ENCODE data around the gene HAS3.
A peak's percentile ranks its signal among the peaks of the same experiment; 100 is the strongest.
"Not testable (repeated sequence)": the region's sequence is repeated elsewhere in the genome, so short reads cannot be mapped to it uniquely, and the experiment has no call there.

The HAS3 gene

GRCh38 chr16:69105501-69106361 is at the start of gene HAS3:
HAS3 (plus strand) TSS chr16:69105653; CDS start chr16:69109396, 3,743 bp downstream.
- DNase-seq, result peak; percentile 40

DNA sequence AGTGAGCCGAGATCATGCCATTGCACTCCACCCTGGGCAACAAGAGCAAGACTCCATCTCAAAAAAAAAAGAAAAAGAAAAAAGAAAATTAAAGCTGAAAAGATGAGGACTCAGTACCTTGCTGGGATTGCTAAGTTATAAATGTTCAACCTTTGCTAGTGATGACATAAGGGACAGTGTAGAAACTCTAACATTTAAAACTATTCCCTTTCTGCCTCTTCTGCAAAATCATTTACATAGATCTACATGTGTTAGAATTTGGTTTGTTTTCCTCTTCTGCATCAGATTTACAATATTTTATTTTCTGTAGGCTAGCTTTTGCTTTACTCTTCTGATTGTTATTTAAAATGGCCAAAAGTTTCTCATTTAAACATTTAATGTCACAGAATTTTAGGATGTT is 49.5 kb upstream of the HAS3 start:
- no peak for DNase-seq

DNA sequence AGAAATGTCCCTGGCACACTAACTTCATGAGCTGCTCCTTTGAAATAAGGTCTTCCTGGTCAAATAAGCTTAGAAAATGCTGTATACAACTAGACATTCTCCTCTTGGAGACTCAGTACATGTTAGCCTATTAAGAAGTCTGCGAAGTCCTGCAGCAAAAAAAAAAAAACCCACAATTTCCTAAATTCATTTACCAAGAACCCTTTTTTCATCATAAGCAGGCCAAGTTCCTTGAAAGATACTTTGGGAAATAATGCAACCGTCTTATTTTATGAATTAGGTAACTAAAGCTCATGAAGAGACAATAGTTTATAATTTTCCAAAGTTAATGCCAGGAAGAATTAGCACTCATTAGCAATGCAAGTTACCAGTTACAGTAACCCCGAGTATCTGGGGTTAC is 49.0 kb upstream of the HAS3 start:
- DNase-seq, result no peak

DNA sequence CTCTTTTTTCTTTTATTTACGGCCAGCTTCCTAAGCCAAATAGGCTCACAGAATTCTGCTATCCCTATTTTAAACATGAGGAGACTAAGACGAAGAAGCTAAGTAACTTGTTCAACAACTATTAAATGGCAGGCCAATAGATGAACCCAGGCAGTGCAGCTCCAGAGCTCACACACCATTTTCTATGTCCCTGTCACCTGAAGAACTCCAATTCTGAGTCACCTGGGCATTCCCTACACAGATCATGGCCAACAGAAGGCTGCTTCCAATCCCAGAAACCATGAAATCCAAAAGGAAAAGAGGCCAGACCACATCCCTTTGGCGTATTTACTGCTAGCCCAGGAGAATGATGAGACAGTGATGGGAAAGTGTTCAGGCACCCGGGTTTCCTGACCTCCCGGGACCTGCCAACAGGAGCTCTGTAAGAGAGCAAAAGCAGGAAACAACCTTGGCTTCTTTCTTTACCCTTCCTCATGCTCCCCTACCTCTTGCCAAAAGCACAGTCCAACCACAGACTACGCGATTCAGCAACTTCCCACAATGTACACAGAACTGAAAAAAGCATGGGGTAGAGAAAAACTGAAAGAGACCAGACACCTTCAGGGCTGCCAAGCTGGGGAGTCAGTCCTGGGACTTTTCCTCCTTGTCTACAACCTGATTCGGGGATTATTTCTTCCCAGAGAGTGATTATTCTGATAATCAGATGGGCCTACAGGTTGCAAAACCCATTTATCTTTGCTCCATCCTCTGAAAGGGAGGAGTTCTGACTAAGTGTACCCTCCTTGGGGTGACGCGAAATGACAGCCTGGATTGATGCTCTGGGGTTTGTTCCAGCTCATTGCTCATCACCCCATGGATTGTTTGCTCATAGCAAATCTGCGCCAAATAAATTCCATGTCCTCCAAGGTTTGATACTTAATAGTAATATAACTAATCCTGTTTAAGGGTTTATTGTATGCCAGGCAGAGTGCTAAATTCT is 47.8 kb upstream of the HAS3 start:
- no peak for DNase-seq

DNA sequence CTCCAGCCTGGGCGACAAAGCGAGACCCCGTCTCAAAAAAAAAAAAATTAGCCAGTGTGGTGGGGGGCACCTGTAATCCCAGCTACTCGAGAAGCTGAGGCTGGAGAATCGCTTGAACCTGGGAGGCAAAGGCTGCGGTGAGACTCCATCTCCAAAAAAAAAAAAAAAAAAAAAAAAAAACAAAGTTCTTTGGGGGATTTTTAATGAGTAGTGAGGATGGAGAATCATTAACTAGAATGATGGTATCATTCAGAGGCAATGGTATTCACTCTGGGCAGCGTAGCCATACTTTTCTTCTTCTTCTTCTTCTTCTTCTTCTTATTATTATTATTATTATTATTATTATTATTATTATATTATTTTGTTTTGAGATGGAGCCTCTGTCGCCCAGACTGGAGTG is 42.0 kb upstream of the HAS3 start:
- DNase-seq, result not testable (repeated sequence)

DNA sequence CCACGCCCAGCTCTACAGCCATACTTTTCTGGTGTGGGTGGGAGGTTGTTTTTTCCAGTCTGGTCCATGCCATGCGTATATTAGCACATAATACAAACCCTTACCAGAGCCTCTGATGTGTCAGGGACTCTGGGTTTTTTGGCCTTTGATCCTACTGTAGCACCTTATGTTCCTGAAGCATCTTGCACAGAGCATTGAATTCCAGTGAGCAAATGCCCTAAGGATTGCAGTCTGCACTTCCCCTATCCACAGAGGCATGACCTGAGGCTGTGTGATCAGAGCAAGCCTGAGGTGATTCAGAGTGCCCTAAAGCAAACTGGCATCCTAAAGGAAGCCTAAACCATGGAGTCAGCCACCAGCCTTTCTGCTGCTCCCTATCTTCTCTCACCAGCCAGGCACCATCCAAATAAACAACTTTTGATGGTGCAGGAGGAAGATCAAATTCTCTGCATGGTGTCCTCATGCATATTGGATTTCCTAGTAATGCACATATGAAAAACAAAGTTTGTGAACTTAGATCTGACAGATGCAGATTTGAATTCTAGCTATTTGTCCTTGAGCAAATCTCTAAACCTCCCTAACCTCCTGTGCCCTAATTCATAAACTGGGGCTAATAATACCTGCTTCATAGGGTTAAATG is 41.2 kb upstream of the HAS3 start:
- no peak for DNase-seq

DNA sequence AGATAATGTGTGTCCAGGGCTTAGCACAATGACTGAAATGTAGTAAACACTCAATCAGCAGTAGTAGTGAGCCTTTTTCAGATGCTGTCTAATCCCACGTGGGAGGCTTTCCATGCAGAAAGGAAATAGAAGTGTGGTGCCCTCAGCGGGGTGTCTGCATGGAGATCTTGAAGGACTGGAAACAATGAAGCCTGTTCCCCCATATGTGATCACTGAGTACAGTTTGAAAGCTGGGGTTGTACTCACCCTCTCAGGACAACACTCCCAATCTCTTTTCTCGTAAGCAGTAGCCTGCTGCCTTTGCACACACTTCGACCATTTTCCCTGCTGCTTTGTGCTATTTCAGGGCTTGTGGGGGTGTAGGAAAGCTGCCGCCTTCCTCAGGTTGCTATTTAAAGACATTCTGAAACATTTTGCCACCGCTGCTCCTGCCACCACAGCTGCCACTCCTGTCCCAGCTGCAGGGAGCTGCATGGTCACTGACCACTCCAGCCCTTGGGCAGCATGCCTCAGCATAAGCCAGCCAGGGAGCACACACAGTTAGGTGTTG is 40.6 kb upstream of the HAS3 start:
- DNase-seq, result no peak

DNA sequence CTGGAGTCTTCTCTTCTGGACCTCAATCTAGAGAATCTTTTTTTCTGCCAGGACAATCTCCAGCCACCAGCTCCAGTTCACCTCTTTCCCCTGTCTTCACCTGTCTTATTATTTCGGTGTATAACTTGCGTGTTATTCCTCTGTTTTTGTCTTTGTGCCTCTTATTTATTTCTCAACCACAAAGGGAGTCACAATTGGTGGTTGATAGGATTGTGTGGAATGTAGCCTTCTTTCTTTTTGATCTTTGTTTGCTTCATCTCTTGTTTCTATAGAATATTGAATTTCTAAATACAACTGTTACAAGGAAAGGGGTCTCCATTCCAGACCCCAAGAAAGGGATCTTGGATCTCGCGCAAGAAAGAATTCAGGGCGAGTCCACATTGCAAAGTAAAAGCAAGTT is 35.9 kb upstream of the HAS3 start:
- DNase-seq, result no peak

GRCh38 chr16:69071036-69071435 is 34.4 kb upstream of the HAS3 start:
- no peak for DNase-seq

- no peak for DNase-seq
Measured at GRCh38 chr16:69072640-69072974, 32.8 kb upstream of the HAS3 start.

DNA sequence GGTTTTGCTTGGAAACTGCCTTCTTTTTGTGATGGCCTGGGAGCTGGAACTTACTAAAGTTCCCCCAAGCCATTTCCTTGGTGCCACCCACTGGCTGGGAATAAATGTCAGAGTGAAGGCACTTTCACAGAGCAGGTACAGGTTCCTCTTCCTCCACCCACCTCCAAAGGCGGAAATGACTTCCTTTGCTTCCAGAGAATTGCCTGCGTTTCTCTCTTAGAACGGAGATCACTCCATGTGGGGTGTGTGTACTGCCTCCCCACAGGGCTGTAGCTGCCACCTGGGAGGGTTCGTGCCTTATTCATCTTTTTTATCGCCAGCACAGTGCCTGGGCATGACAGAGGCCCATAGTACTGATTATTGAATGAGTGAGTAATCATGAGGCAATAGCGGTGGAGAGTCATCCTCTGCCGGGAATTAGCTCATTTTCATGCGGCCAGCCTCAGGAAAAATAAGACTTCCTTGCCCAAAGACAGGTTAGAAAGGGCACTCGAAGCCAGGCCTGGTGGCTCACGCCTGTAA is 32.2 kb upstream of the HAS3 start:
- no peak for DNase-seq

- no peak for DNase-seq
Measured at GRCh38 chr16:69077251-69077650, 28.2 kb upstream of the HAS3 start.

- DNase-seq, result no peak
Measured at GRCh38 chr16:69078073-69078472, 27.4 kb upstream of the HAS3 start.

GRCh38 chr16:69079697-69080096 is 25.8 kb upstream of the HAS3 start:
- no peak for DNase-seq

DNA sequence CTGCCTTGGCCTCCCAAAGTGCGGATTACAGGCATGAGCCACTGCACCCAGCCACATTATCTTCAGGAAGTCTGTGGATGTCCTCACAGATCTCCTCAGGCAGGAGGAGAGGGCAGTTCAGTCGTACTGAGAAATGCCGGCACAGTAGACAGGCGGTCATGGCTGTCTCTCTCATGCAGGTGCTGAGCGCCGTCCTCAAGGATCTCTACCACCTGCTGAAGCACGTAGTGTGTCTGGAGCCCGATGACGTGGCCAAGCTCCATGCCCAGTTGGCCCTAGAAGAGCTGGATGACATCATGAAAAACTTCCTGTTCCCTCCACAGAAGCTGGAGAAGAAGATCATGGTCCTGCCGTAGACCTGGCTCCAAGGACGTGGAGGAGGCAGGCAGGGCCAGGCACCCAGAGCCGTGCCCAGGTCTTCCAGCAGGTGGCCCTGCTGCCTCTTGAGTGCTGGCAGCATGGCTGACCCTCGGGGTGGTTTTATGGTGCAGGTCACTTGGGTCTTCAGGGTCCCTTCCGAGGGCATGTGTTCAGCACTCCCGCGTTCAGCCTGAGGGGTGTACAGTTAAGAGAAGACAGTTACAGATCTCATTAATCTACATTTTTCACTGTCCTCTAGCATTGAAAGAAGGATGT is 22.0 kb upstream of the HAS3 start:
- DNase-seq, result no peak

- DNase-seq, result no peak
Measured at GRCh38 chr16:69084289-69084688, 21.2 kb upstream of the HAS3 start.

DNA sequence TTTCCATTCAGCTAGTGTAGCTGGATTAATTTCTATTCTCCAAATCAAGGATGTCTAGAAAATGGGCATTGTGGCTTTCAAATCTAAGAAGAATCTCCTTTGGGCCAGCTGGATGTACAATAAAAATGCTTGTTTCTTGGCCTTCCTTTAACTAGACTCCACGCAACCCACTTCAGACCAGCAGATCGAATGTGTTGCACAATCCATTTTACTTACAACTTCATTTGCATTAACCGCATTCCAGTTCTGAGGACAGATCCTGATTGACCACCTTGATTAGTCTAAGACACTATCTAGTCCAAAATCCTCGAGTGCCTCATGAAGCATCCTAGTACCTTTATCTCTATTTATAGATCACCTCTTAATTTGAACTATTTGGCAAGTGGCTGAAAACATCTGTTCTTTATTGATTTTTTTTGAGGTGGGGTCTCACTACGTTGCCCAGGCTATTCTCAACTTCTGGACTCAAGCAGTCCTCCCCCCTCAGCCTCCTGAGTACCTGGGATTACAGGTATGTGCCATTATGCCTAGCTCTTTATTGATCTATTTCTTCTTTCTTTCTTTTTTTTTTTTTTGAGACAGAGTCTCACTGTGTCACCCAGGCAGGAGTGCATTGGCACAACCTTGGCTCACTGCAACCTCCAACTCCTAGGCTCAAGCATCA is 20.3 kb upstream of the HAS3 start:
- no peak for DNase-seq

GRCh38 chr16:69087161-69087581 is 18.3 kb upstream of the HAS3 start:
- no peak for DNase-seq

GRCh38 chr16:69088684-69089083 is 16.8 kb upstream of the HAS3 start:
- no peak for DNase-seq

DNA sequence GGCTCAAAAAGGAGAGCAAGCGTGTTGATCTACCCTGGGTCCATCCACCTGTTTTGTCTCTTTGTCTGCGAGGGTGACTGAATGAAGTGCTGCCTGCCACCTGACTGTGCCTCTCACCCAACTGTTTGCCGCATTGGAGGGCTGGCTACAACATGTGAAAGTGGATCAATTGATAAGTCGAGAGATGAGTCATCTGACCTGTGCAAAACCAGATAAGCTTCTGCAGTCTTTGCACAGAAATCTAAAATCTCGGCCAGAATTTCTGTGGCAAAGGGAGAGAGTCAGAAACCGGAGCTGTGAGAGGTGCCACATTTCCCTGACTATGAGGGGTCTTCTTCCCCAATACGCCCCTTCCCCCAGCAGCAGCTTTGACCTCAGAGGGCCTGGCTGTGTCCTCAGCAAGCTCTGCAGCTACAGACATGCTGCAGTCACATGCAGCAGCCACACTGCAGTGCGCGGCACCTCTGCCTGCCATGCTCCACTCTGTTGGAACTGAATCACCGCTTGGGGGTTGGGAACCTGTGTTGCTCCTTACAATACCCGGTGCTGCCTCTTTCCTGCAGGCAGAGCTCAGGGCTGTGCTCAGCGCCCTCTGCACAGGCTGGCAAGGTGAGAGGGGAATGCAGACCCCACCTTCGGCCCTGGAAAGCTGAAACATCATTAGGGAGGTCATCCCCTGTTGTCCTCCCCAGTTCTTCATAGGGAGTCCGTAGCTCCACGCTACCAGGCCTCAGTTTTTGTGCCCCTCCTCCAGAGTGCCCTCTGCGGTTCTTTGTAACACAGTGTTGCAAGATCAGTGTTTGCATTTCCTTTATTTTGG is 16.2 kb upstream of the HAS3 start:
- peak; percentile 14 for DNase-seq

GRCh38 chr16:69093974-69094373 is 11.5 kb upstream of the HAS3 start:
- peak; percentile 21 for DNase-seq

Data from NCI-H2227 treated with DMSO at 0.1 percent for 48 hours (cell line).